A549 (cell line): ENCODE measurements around the gene MVD. TPM values are rescaled to one million over a fixed set of nuclear protein-coding genes. Genes with fewer than 3 reads are reported as not detected.

Experiments
- ATAC-seq, 2 experiments: fragments of 200-7000 bp in 1 of 2; fragments of >200 bp in 1 of 2; cut with Nextera tagmentation in 1 of 2; cut with Tn5 transposase in 1 of 2; 3 replicates each; pipeline versions ENCODE4 v1.8.0 to v1.9.1; 2018 to 2020; ENCODE audit warnings: mild to moderate bottlenecking in 1 of 2, moderate library complexity in 1 of 2
- CTCF ChIA-PET: fragments of 300-600 bp; sonication (Branson Sonifier 250); formaldehyde crosslinking; extraction: SDS; loops from one replicate; lab custom pipeline; 2021; ENCODE audit warnings: antibody characterized with exemption, inconsistent platforms; lab: Yijun Ruan, JAX
- POLR2A ChIA-PET: fragments of 350-600 bp; formaldehyde crosslinking; extraction: SDS; loops from one replicate; lab custom pipeline; 2021; ENCODE audit warnings: antibody characterized with exemption, inconsistent platforms; lab: Yijun Ruan, JAX
- DNase-seq, 2 experiments: peaks; one replicate each; pipeline versions ENCODE4 v3.0.0 to v3.0.0-alpha.2; 2011 to 2016; ENCODE audit warnings: low read depth in 1 of 2, low spot score in 1 of 2
- FAIRE-seq: peaks from 2 replicates; lab custom pipeline; 2011; peaks lifted over from hg19 to GRCh38; lab: Jason Lieb, UNC
- H3K27ac ChIP-seq, 2 experiments: fragments of >200 bp; sonication (Bioruptor Twin); formaldehyde crosslinking; 3 replicates each; pipeline ENCODE4 v1.5.1; 2016 to 2017
- H3K4me1 ChIP-seq: fragments of >200 bp; sonication (Bioruptor Twin); formaldehyde crosslinking; 3 replicates; pipeline ENCODE4 v1.6.1; 2016
- H3K4me2 ChIP-seq: fragments of >200 bp; sonication (Bioruptor Twin); formaldehyde crosslinking; 3 replicates; pipeline ENCODE4 v1.6.1; 2016
- H3K4me3 ChIP-seq: fragments of >200 bp; sonication (Bioruptor Twin); formaldehyde crosslinking; 3 replicates; pipeline ENCODE4 v1.5.1; 2016
- H3K9me3 ChIP-seq: fragments of >200 bp; sonication (Bioruptor Twin); formaldehyde crosslinking; 3 replicates; pipeline ENCODE4 v1.6.1; 2016
- BHLHE40 ChIP-seq: IDR thresholded peaks from 2 replicates; pipeline ENCODE4 v1.6.1; 2012; ENCODE audit warnings: low read depth, low read length, inconsistent platforms
- CBX2 ChIP-seq: fragments of 200-600 bp; sonication (generic); IDR thresholded peaks from 2 replicates; pipeline ENCODE4 v1.6.1; 2016; ENCODE audit warnings: low read depth, mild to moderate bottlenecking, borderline replicate concordance
- CBX8 ChIP-seq: fragments of 200-600 bp; sonication (generic); IDR thresholded peaks from 2 replicates; pipeline ENCODE4 v1.6.1; 2016
- CEBPB ChIP-seq, 2 experiments: fragments of >200 bp in 1 of 2; sonication (Bioruptor Twin) in 1 of 2; formaldehyde crosslinking in 1 of 2; IDR thresholded peaks; 2 replicates each; pipeline ENCODE4 v1.6.1; 2012 to 2016
- CHD2 ChIP-seq: fragments of 150-350 bp; IDR thresholded peaks from 2 replicates; pipeline ENCODE4 v1.6.1; 2014; ENCODE audit warnings: low read length; ENCODE audit not compliant: partially characterized antibody
- E2F6 ChIP-seq: IDR thresholded peaks from 2 replicates; pipeline ENCODE4 v1.6.1; 2012; ENCODE audit warnings: low read depth, borderline replicate concordance
- EHF ChIP-seq: fragments of 250-450 bp; sonication (Bioruptor Pico); IDR thresholded peaks from 2 replicates; pipeline ENCODE4 v1.5.0; 2020; ENCODE audit warnings: mild to moderate bottlenecking
- EP300 ChIP-seq, 2 experiments: fragments of >200 bp; sonication (Bioruptor Twin); formaldehyde crosslinking; IDR thresholded peaks; 2 replicates in 1 of 2; 3 replicates in 1 of 2; pipeline ENCODE4 v1.6.1; 2016 to 2017
- FOSL2 ChIP-seq, 2 experiments: fragments of 450-650 bp in 1 of 2; fragments of >200 bp in 1 of 2; sonication (Bioruptor Twin) in 1 of 2; formaldehyde crosslinking; IDR thresholded peaks; 2 replicates each; pipeline versions ENCODE4 v1.5.0 to v1.6.1; 2016 to 2020; ENCODE audit warnings: mild to moderate bottlenecking in 1 of 2, moderate library complexity in 1 of 2
- FOXS1 ChIP-seq: fragments of 250-450 bp; sonication (Bioruptor Pico); IDR thresholded peaks from 2 replicates; pipeline ENCODE4 v1.5.0; 2020; ENCODE audit warnings: mild to moderate bottlenecking, moderate library complexity
- GATA3 ChIP-seq: IDR thresholded peaks from 2 replicates; pipeline ENCODE4 v1.6.1; 2012; ENCODE audit warnings: borderline replicate concordance
- HES2 ChIP-seq: fragments of >200 bp; sonication (Bioruptor Twin); formaldehyde crosslinking; IDR thresholded peaks from 2 replicates; pipeline ENCODE4 v1.6.1; 2016
- HOXA7 ChIP-seq: fragments of 250-450 bp; sonication (Bioruptor Pico); IDR thresholded peaks from 2 replicates; pipeline ENCODE4 v1.5.0; 2020; ENCODE audit warnings: mild to moderate bottlenecking, moderate library complexity
- JUN ChIP-seq, 2 experiments: fragments of >200 bp; sonication (Bioruptor Twin); formaldehyde crosslinking; IDR thresholded peaks; 2 replicates in 1 of 2; 3 replicates in 1 of 2; pipeline ENCODE4 v1.6.1; 2016 to 2017
- JUNB ChIP-seq: fragments of >200 bp; sonication (Bioruptor Twin); formaldehyde crosslinking; IDR thresholded peaks from 2 replicates; pipeline ENCODE4 v1.6.1; 2016
- KDM1A ChIP-seq: fragments of 200-600 bp; sonication (generic); IDR thresholded peaks from 2 replicates; pipeline ENCODE4 v1.6.1; 2016; ENCODE audit warnings: low read depth, mild to moderate bottlenecking
- MAX ChIP-seq: IDR thresholded peaks from 2 replicates; pipeline ENCODE4 v1.6.1; 2012
- RAD21 ChIP-seq, 2 experiments: fragments of >200 bp in 1 of 2; sonication (Bioruptor Twin) in 1 of 2; formaldehyde crosslinking in 1 of 2; IDR thresholded peaks in 1 of 2; conservative IDR thresholded peaks in 1 of 2; 2 replicates in 1 of 2; 3 replicates in 1 of 2; pipeline ENCODE4 v1.6.1; 2012 to 2018; ENCODE audit warnings: inconsistent platforms in 1 of 2
- RCOR1 ChIP-seq: fragments of 150-350 bp; IDR thresholded peaks from 2 replicates; pipeline ENCODE4 v1.6.1; 2014; ENCODE audit warnings: antibody characterized with exemption, low read length, low read depth
- RFX5 ChIP-seq: fragments of 450-650 bp; IDR thresholded peaks from 2 replicates; pipeline ENCODE4 v1.7.1; 2014; ENCODE audit warnings: antibody characterized with exemption, mild to moderate bottlenecking, moderate library complexity
- RNF2 ChIP-seq: fragments of 200-600 bp; sonication (generic); IDR thresholded peaks from 2 replicates; pipeline ENCODE4 v1.6.1; 2016; ENCODE audit warnings: low read depth, mild to moderate bottlenecking, antibody characterized with exemption, moderate library complexity, borderline replicate concordance
- SMC3 ChIP-seq: fragments of >200 bp; sonication (Bioruptor Twin); formaldehyde crosslinking; IDR thresholded peaks from 3 replicates; pipeline ENCODE4 v1.6.1; 2018; ENCODE audit warnings: inconsistent platforms
- SREBF2 ChIP-seq: fragments of 450-650 bp; IDR thresholded peaks from 2 replicates; pipeline ENCODE4 v1.6.1; 2014; ENCODE audit warnings: mild to moderate bottlenecking, moderate library complexity
- ZNF302 ChIP-seq: fragments of 250-450 bp; sonication (Bioruptor Pico); IDR thresholded peaks from 2 replicates; pipeline ENCODE4 v1.9.0; 2021; ENCODE audit warnings: inconsistent platforms, mild to moderate bottlenecking, moderate library complexity
- WGBS: methylation state at CpG from one replicate; pipeline ENCODE4 v1.1.6; 2017; ENCODE audit errors: missing lambda C conversion rate; 5-methylcytosine and 5-hydroxymethylcytosine counted together
- polyA plus RNA-seq, 4 experiments: library from polyadenylated mRNA; depleted of rRNA in 3 of 4; stranded (reverse); fragments of >200 nt; fragmentation: RNase III in 1 of 4; extraction: RNeasy Plus Mini Kit Qiagen cat#74134 plus additional on column Dnase treatment in 1 of 4; gene quantifications; 2 replicates in 3 of 4; 3 replicates in 1 of 4; pipeline ENCODE4 v1.2.3, GENCODE V29; 2011 to 2017

MVD gene
- polyA plus RNA-seq, 2 of the 4 experiments (the other 2 are of a cell fraction), result 5.8 to 43.1 TPM

- H3K4me3 ChIP-seq, result no peak overlapping the region
- 97% methylated on average over 42 of the region's 50 CpGs for WGBS
- no peak overlapping the region for H3K27ac ChIP-seq
- peaks cover 10% of the 10 kb centered on the region for H3K4me1 ChIP-seq
- ATAC-seq (no peak), DNase-seq (no peak), FAIRE-seq (no peak)
- no peak overlapping the region for H3K4me2 ChIP-seq
- CTCF ChIA-PET, result interaction anchor here (0.6 kb wide), 1 partner anchor 211 kb away, joined by 3 read pairs; no protein-coding TSS in a partner anchor
- POLR2A ChIA-PET, result no interaction called here
- TF ChIP-seq FOSL2 (IDR thresholded peaks at IDR 0.05) (no peak), FOSL2 (CRISPR knock-in tag; IDR thresholded peaks at IDR 0.05) (no peak), CBX2 (no peak), MAX (no peak)
- H3K9me3 ChIP-seq, result no peaks in the 10 kb centered on the region
These were observed 7.7 kb downstream of the MVD start for GRCh38 chr16:88655053-88655732.

GRCh38 chr16:88654363-88655052 lies 8.4 kb downstream of the MVD start:
- no peak for FAIRE-seq
- ChIA-PET POLR2A (no interaction called here), CTCF (interaction anchor here (0.6 to 1.1 kb wide), 2 partner anchors 70 to 211 kb away, joined by 3 read pairs; no protein-coding TSS in a partner anchor)
- WGBS, result 86% methylated on average over 21 of the region's 28 CpGs
- TF ChIP-seq SREBF2 (no peak), ZNF302 (CRISPR knock-in tag) (no peak), RNF2 (no peak), JUN (IDR thresholded peaks at IDR 0.05) (no peak), HOXA7 (CRISPR knock-in tag) (no peak), GATA3 (no peak), SMC3 (no peak), HES2 (no peak), E2F6 (no peak), CEBPB (IDR thresholded peaks at IDR 0.05) (no peak), FOXS1 (CRISPR knock-in tag) (no peak), EP300 (IDR thresholded peaks at IDR 0.05) (no peak), JUNB (no peak)
- Histone ChIP-seq H3K4me2 (no peak overlapping the region), H3K4me1 (peaks cover 17% of the 10 kb centered on the region), H3K4me3 (no peak overlapping the region), H3K27ac (no peak overlapping the region), H3K9me3 (no peaks in the 10 kb centered on the region)
- ATAC-seq, result no peak
- DNase-seq, result no peak

GRCh38 chr16:88653596-88654362 lies 9.1 kb downstream of the MVD start:
- peaks cover 21% of the 10 kb centered on the region for H3K4me1 ChIP-seq
- CTCF ChIA-PET, result interaction anchor here (1.0 to 1.1 kb wide), 2 partner anchors 20 to 69 kb away, joined by 3 read pairs; no protein-coding TSS in a partner anchor
- ATAC-seq (no peak), DNase-seq (no peak), FAIRE-seq (no peak)
- POLR2A ChIA-PET, result no interaction called here
- no peak for TF ChIP-seq CHD2
- no peak for TF ChIP-seq CBX8
- TF ChIP-seq EP300 (IDR thresholded peaks at IDR 0.05), result no peak
- TF ChIP-seq ZNF302 (CRISPR knock-in tag), result no peak
- no peak for TF ChIP-seq HES2
- TF ChIP-seq KDM1A, result no peak
- no peak for TF ChIP-seq RFX5
- no peak for TF ChIP-seq CEBPB (IDR thresholded peaks at IDR 0.05)
- TF ChIP-seq BHLHE40, result no peak
- TF ChIP-seq RCOR1, result no peak
- TF ChIP-seq FOXS1 (CRISPR knock-in tag), result no peak
- no peak for TF ChIP-seq RAD21 (conservative IDR thresholded peaks at IDR 0.05 in 1 of 2, IDR thresholded peaks at IDR 0.05 in 1 of 2)
- TF ChIP-seq EHF (CRISPR knock-in tag), result no peak
- H3K4me2 ChIP-seq, result no peak overlapping the region
- 82% methylated on average over 26 of the region's 32 CpGs for WGBS
- no peak overlapping the region for H3K4me3 ChIP-seq
- H3K9me3 ChIP-seq, result no peaks in the 10 kb centered on the region
- no peak overlapping the region for H3K27ac ChIP-seq
